ENCODE measurements around the gene GPR42.
"Not testable (repeated sequence)": the region's sequence is repeated elsewhere in the genome, so short reads cannot be mapped to it uniquely, and the experiment has no call there.

GPR42 gene

GRCh38 chr19:35347171-35347929 is 23.5 kb upstream of the GPR42 start, which contains the start of gene FFAR1:
FFAR1 (plus strand) TSS chr19:35347902; CDS start chr19:35351552, 3,650 bp downstream.
- no peak for DNase-seq

GRCh38 chr19:35347930-35348298 is 23.0 kb upstream of the GPR42 start:
- no peak for DNase-seq

GRCh38 chr19:35348911-35349611 is 21.8 kb upstream of the GPR42 start:
- DNase-seq: no peak

GRCh38 chr19:35349614-35350521 is 21.0 kb upstream of the GPR42 start:
- DNase-seq: no peak

- DNase-seq: no peak
Measured at GRCh38 chr19:35350591-35350990, 20.3 kb upstream of the GPR42 start.

- no peak for DNase-seq
Measured at GRCh38 chr19:35351411-35352176, 19.3 kb upstream of the GPR42 start.

GRCh38 chr19:35352177-35352447 is 18.8 kb upstream of the GPR42 start:
- DNase-seq: no peak

GRCh38 chr19:35352448-35353304 is 18.2 kb upstream of the GPR42 start:
- DNase-seq: peak; percentile 22

- no peak for DNase-seq
Measured at GRCh38 chr19:35353635-35354034, 17.2 kb upstream of the GPR42 start.

GRCh38 chr19:35354898-35355297 is 16.0 kb upstream of the GPR42 start:
- DNase-seq: no peak

GRCh38 chr19:35355791-35356460 is 14.9 kb upstream of the GPR42 start:
- DNase-seq: no peak

- DNase-seq: no peak
Measured at GRCh38 chr19:35357867-35358573, 12.8 kb upstream of the GPR42 start, which contains the start of gene FFAR3. FFAR3 (plus strand) TSS chr19:35358460; CDS start chr19:35358891, 431 bp downstream.

- DNase-seq: not testable (repeated sequence)
Measured at GRCh38 chr19:35358834-35359233, 12.0 kb upstream of the GPR42 start.

- DNase-seq: not testable (repeated sequence)
Measured at GRCh38 chr19:35359395-35359794, 11.5 kb upstream of the GPR42 start.

GRCh38 chr19:35360081-35360480 is 10.8 kb upstream of the GPR42 start:
- not testable (repeated sequence) for DNase-seq

GRCh38 chr19:35360880-35361420 is 9.9 kb upstream of the GPR42 start:
- no peak for DNase-seq

GRCh38 chr19:35362261-35363000 is 8.4 kb upstream of the GPR42 start:
- no peak for DNase-seq

- no peak for DNase-seq
Measured at GRCh38 chr19:35363001-35363590, 7.8 kb upstream of the GPR42 start.
